ENCODE results near the gene SMKR1.

Gene SMKR1

DNA sequence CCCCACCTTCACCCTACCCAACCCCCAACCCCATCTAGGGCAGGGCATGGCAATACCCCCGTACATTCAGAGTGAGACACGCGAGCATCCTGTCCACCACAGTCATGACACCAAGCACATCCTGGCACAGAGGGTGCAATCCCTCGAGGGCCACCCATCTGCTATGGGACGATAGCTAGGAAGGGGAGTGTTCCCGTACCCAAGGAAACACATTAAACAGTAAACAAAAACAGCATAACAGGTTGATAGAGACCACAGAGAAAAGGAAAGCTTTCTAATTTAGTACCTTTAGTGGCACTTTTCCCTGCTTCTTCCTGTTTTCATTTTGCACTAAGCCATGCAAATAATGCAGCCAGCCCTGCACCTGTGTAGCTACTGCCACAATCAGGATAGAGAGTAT, 2.3 kb upstream of the SMKR1 start:
- no peak overlapping the region for H3K27ac Mint-ChIP-seq
- TF ChIP-seq, protein P1, sequence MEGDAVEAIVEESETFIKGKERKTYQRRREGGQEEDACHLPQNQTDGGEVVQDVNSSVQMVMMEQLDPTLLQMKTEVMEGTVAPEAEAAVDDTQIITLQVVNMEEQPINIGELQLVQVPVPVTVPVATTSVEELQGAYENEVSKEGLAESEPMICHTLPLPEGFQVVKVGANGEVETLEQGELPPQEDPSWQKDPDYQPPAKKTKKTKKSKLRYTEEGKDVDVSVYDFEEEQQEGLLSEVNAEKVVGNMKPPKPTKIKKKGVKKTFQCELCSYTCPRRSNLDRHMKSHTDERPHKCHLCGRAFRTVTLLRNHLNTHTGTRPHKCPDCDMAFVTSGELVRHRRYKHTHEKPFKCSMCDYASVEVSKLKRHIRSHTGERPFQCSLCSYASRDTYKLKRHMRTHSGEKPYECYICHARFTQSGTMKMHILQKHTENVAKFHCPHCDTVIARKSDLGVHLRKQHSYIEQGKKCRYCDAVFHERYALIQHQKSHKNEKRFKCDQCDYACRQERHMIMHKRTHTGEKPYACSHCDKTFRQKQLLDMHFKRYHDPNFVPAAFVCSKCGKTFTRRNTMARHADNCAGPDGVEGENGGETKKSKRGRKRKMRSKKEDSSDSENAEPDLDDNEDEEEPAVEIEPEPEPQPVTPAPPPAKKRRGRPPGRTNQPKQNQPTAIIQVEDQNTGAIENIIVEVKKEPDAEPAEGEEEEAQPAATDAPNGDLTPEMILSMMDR (IDR thresholded peaks at IDR 0.05; ENCODE audit: unreplicated experiment in 3 of 3), result no peak
- H3K9me3 Mint-ChIP-seq, result no peaks in the 10 kb centered on the region
- peak overlapping the region in 2 of 3 experiments; percentile 47 to 74 for H3K4me3 Mint-ChIP-seq
- H3K36me3 Mint-ChIP-seq (ENCODE audit: low read depth), result no peaks in the 10 kb centered on the region
- H3K27me3 Mint-ChIP-seq (ENCODE audit: low read depth), result peaks cover 51% of the 10 kb centered on the region
- peaks cover 7% of the 10 kb centered on the region for H3K4me1 Mint-ChIP-seq

DNA sequence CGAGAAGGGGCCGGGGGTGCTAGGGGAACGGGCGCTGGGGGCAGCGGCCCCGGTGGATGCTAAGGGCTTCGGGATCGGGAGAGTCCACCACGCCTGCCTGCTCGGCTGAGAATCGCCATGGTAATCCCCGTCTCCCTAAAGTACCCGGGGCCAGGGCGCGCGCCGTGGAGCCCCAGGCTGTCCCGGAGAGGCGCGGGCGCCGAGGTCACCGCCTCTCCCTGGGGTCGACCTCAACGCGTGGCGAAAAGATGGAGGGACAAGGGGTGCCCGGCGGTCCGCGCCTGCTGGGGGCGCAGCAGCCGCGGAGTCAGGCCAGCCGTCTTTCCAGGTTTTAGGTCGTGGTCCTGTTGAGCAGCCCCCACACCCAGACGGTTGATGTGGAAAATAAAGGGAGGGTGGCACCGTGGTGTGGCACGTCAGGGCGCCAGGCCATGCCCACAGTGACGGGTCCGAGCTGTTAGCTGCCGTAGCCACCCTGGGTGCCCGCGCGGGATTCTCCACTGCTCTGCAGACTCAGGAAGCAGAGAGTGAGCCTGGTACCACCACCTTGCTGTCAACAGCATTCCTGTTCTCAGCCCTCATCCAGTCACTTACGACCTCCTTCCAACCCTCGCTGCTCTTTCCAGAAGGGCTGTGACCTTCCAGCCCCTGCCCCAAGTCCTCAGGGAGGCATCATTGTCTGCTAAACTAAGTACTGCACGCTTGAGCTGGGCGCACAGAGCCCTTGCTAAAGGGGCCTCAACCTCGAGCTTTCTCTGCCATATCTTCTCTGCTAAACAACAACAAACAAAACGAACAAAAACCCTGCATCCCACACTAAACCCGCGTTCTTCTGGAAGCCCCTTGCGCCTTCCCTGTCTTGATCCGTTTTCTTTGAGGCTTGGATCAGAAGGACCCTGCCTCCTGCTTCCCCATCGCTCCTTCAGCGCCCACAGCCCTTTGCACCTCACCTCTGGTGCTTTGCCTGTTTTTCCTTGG, 666 bp downstream of the SMKR1 start:
- TF ChIP-seq, protein P1 (IDR thresholded peaks at IDR 0.05; ENCODE audit: unreplicated experiment in 3 of 3), result no peak
- Mint-ChIP-seq H3K4me3 (peak overlapping the region; percentile 81 to 88 (median 87)), H3K27me3 (ENCODE audit: low read depth) (peaks cover 64% of the 10 kb centered on the region), H3K36me3 (ENCODE audit: low read depth) (no peaks in the 10 kb centered on the region), H3K9me3 (no peaks in the 10 kb centered on the region), H3K4me1 (peaks cover 7% of the 10 kb centered on the region), H3K27ac (no peak overlapping the region)

DNA sequence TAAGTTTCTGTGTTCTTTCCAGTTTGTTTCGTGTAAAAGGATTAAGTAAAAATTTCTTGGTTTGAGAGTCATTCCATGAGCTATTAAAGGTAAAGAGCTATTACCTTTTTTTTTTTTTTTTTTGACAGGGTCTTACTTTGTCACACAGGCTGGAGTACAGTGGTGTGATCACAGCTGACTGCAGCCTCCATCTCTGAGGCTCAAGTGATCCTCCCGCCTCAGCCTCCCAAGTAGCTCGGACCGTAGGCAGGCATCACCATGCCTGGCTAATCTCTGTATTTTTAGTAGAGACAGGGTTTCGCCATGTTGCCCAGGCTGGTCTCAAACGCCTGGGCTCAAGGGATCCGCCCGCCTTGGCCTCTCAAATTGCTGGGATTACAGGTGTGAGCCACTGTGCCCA, 1.4 kb downstream of the SMKR1 start:
- Mint-ChIP-seq H3K4me3 (peak overlapping the region; percentile 81 to 88 (median 87)), H3K27me3 (ENCODE audit: low read depth) (peaks cover 64% of the 10 kb centered on the region), H3K4me1 (peaks cover 7% of the 10 kb centered on the region), H3K27ac (no peak overlapping the region), H3K9me3 (no peaks in the 10 kb centered on the region), H3K36me3 (ENCODE audit: low read depth) (no peaks in the 10 kb centered on the region)
- TF ChIP-seq, protein P1 (IDR thresholded peaks at IDR 0.05; ENCODE audit: unreplicated experiment in 3 of 3), result no peak

DNA sequence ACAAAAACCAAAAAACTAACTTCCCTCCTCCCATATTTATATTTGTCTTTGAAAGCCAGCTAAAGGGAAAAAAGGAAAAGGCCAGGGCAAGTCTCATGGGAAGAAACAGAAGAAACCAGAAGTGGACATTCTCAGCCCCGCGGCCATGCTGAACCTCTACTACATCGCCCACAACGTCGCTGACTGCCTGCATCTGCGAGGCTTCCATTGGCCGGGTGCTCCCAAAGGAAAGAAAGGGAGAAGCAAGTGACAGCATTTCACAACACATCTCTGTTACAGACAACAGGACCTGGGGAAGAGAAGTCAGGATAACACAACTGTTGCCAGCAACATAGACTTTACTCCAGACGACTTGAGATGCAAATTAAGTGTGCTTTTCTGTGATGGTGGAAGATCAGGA, 9.9 kb downstream of the SMKR1 start:
- Mint-ChIP-seq H3K36me3 (ENCODE audit: low read depth) (no peaks in the 10 kb centered on the region), H3K9me3 (peaks cover 3% of the 10 kb centered on the region), H3K27ac (no peak overlapping the region), H3K4me3 (no peak overlapping the region), H3K4me1 (no peaks in the 10 kb centered on the region), H3K27me3 (ENCODE audit: low read depth) (peaks cover 18% of the 10 kb centered on the region)
- TF ChIP-seq, protein P1 (IDR thresholded peaks at IDR 0.05; ENCODE audit: unreplicated experiment in 3 of 3), result no peak

DNA sequence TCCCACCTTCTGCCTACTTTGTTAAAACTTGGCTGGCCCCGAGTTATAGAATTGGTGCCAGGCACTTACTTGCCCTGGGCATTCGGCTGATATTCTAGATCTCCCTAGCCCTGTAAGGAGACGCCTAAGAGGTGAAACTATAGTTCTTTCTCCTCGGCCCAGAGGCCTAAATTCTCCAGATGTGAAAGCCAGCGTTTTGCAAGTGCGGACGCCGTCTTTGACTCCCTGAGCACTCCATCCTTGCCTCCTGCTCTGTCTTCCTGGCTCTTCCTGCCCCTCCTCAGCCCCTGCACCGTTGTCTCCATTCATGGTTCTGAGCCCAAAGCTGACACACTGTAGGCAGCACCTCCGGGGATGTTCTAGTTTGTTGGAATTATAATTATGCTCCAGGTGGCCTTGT, 11.2 kb downstream of the SMKR1 start:
- H3K36me3 Mint-ChIP-seq (ENCODE audit: low read depth), result no peaks in the 10 kb centered on the region
- peaks cover 3% of the 10 kb centered on the region for H3K9me3 Mint-ChIP-seq
- H3K4me1 Mint-ChIP-seq, result no peaks in the 10 kb centered on the region
- H3K27ac Mint-ChIP-seq, result no peak overlapping the region
- H3K27me3 Mint-ChIP-seq (ENCODE audit: low read depth), result peaks cover 11% of the 10 kb centered on the region
- no peak overlapping the region for H3K4me3 Mint-ChIP-seq
- TF ChIP-seq, protein P1 (IDR thresholded peaks at IDR 0.05; ENCODE audit: unreplicated experiment in 3 of 3), result no peak

Data from nephron (organoid).